Ishikawa (cell line): Measurements from ENCODE around the gene MEIS1.

Experiments used
- CEBPB ChIP-seq: IDR thresholded peaks from 2 replicates; pipeline ENCODE4 v1.6.1; 2012
- EP300 ChIP-seq: IDR thresholded peaks from 2 replicates; pipeline ENCODE4 v1.6.1; 2012; ENCODE audit warnings: borderline replicate concordance
- MAX ChIP-seq: IDR thresholded peaks from 2 replicates; pipeline ENCODE4 v1.6.1; 2012
- NFIC ChIP-seq: IDR thresholded peaks from 2 replicates; pipeline ENCODE4 v1.6.1; 2012
- RAD21 ChIP-seq: IDR thresholded peaks from 2 replicates; pipeline ENCODE4 v1.6.1; 2012; ENCODE audit warnings: low read depth
- REST ChIP-seq: IDR thresholded peaks from 2 replicates; pipeline ENCODE4 v1.6.1; 2012; ENCODE audit warnings: low read depth, mild to moderate bottlenecking
- TAF1 ChIP-seq: IDR thresholded peaks from 2 replicates; pipeline ENCODE4 v1.6.1; 2012; ENCODE audit warnings: low read depth, mild to moderate bottlenecking
- YY1 ChIP-seq: IDR thresholded peaks from 2 replicates; pipeline ENCODE4 v1.6.1; 2012; ENCODE audit warnings: low read depth
- TF ChIP-seq, protein P1 (sequence below): IDR thresholded peaks from 2 replicates; pipeline ENCODE4 v1.6.1; 2012

GRCh38 chr2:66519264-66519843, 84.4 kb downstream of the MEIS1 start:
- TF ChIP-seq RAD21 (no peak), EP300 (no peak), REST (no peak), TAF1 (no peak), CEBPB (no peak), MAX (no peak), YY1 (no peak), NFIC (no peak)
- TF ChIP-seq, protein P1, sequence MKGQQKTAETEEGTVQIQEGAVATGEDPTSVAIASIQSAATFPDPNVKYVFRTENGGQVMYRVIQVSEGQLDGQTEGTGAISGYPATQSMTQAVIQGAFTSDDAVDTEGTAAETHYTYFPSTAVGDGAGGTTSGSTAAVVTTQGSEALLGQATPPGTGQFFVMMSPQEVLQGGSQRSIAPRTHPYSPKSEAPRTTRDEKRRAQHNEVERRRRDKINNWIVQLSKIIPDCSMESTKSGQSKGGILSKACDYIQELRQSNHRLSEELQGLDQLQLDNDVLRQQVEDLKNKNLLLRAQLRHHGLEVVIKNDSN, result no peak
